CD4-positive, alpha-beta T cell (primary cell): Measurements from ENCODE around the gene SERPINB6. TPM values are rescaled to one million over a fixed set of nuclear protein-coding genes. Genes with fewer than 3 reads are reported as not detected.
A peak's percentile ranks its signal among the peaks of the same experiment; 100 is the strongest.
"Not testable (repeated sequence)": the region's sequence is repeated elsewhere in the genome, so short reads cannot be mapped to it uniquely, and the experiment has no call there.

Experiments used
- ATAC-seq: fragments of 200-7000 bp; cut with Tn5 transposase; one replicate; pipeline ENCODE4 v1.10.0; 2022; ENCODE audit warnings: mild to moderate bottlenecking; ENCODE audit not compliant: poor library complexity
- CTCF ChIA-PET: fragments of 350-600 bp; sonication (Branson Sonifier 250); formaldehyde crosslinking; loops from one replicate; lab custom pipeline; 2021; ENCODE audit warnings: antibody characterized with exemption, inconsistent platforms; lab: Charles Lee
- POLR2A ChIA-PET: fragments of 350-600 bp; sonication (Branson Sonifier 250); formaldehyde crosslinking; loops from one replicate; lab custom pipeline; 2021; ENCODE audit warnings: antibody characterized with exemption, inconsistent platforms; lab: Charles Lee
- DNase-seq, 14 experiments: peaks; one replicate each; pipeline ENCODE4 v3.0.0-alpha.2; 2013 to 2020; ENCODE audit warnings: mixed read lengths in 2 of 14
- H3K27ac ChIP-seq, 2 donors: one replicate each; pipeline versions ENCODE4 v1.5.1 to v1.7.0; 2013; ENCODE audit warnings: low read length in 2 of 2, low read depth in 1 of 2, mild to moderate bottlenecking in 1 of 2
- H3K27me3 ChIP-seq, 2 experiments: 1 replicate in 1 of 2; 2 replicates in 1 of 2; pipeline versions ENCODE4 v1.6.1 to v1.7.0; 2013; ENCODE audit warnings: low read length in 2 of 2, control low read depth in 1 of 2, mild to moderate bottlenecking in 1 of 2, moderate library complexity in 1 of 2; ENCODE audit not compliant: insufficient read depth in 2 of 2, control insufficient read depth in 1 of 2
- H3K36me3 ChIP-seq: one replicate; pipeline ENCODE4 v1.6.1; 2013; ENCODE audit warnings: low read length, control low read depth; ENCODE audit not compliant: insufficient read depth
- H3K4me1 ChIP-seq: one replicate; pipeline ENCODE4 v1.6.1; 2013; ENCODE audit warnings: low read length, control low read depth; ENCODE audit not compliant: insufficient read depth
- H3K4me3 ChIP-seq: one replicate; pipeline ENCODE4 v1.5.1; 2013; ENCODE audit warnings: mild to moderate bottlenecking, low read length, moderate library complexity
- H3K9me3 ChIP-seq, 2 experiments: 1 replicate in 1 of 2; 2 replicates in 1 of 2; pipeline versions ENCODE4 v1.6.1 to v1.7.0; 2013; ENCODE audit warnings: low read length in 2 of 2, mild to moderate bottlenecking in 2 of 2, control low read depth in 1 of 2, moderate library complexity in 1 of 2; ENCODE audit not compliant: control insufficient read depth in 1 of 2, insufficient read depth in 1 of 2
- H3K27ac Mint-ChIP-seq: one replicate; pipeline ENCODE4 v1.8.0; 2020; ENCODE audit warnings: mixed read lengths
- H3K27me3 Mint-ChIP-seq: one replicate; pipeline ENCODE4 v1.8.0; 2021; ENCODE audit warnings: mixed read lengths
- H3K36me3 Mint-ChIP-seq: one replicate; pipeline ENCODE4 v1.8.0; 2021; ENCODE audit warnings: low read depth, mixed read lengths
- H3K4me1 Mint-ChIP-seq: one replicate; pipeline ENCODE4 v1.8.0; 2021; ENCODE audit warnings: low read depth, mixed read lengths
- H3K4me3 Mint-ChIP-seq: one replicate; pipeline ENCODE4 v1.8.0; 2020; ENCODE audit warnings: mild to moderate bottlenecking, mixed read lengths
- H3K9me3 Mint-ChIP-seq: one replicate; pipeline ENCODE4 v1.8.0; 2020; ENCODE audit warnings: mixed read lengths
- CTCF ChIP-seq: fragments of 200-600 bp; IDR thresholded peaks from one replicate; pipeline ENCODE4 v1.8.0; 2022; ENCODE audit warnings: antibody characterized with exemption, mild to moderate bottlenecking
- intact Hi-C, 2 experiments: fragments of 100-400 bp; cut with DNase I in 1 of 2; cut with micrococcal nuclease in 1 of 2; formaldehyde crosslinking; loops; one replicate each; pipeline versions ENCODE4 v1.15.1 to v1.9.0; 2023 to 2025; cut with DNase I, micrococcal nuclease
- total RNA-seq, 174 experiments: library from RNA in 2 of 174; stranded (reverse) in 2 of 174; gene quantifications; one replicate each; pipeline ENCODE4 v1.2.3 and lab custom pipeline; 2021 to 2026

SERPINB6 gene
- total RNA-seq, 2 experiments from 2014 or later: 11.0 to 11.9 TPM

DNA sequence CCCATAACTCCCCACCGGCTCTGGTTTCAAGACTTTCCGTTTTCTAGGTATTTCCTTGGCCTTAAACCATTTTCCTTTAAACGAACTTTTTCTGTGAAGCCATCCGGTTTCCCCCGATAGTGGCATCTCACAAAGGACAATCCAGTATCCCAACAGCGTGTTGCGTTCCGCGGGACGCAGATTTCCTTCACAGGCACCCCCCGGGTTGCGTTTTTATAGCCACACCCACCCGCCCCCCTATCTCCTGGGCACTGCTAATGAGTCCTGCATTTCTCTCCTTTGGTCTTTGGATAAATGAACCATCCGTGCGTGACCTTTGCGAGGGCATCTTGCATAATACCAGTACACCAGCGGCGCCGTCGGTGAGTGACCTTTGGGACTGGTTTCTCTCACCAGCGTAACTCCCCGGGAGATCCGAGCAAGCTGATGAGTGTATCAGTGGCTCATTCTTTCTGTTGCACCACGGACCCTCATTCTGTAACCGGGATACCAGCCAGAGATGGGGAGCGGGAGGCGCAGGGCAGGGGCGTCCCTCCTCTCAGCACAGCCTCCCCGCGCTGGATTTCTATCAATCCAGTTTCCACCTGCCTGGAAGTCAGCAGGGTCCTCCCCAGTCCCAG, 27.7 kb upstream of the SERPINB6 start:
- Histone ChIP-seq H3K27me3 (no peaks in the 10 kb centered on the region), H3K36me3 (no peaks in the 10 kb centered on the region), H3K4me3 (peak overlapping the region; percentile 75), H3K27ac (peak overlapping the region; percentile 69 to 76), H3K9me3 (no peaks in the 10 kb centered on the region), H3K4me1 (peaks cover 32% of the 10 kb centered on the region)
- H3K4me3 Mint-ChIP-seq: peak overlapping the region; percentile 91
- ChIA-PET POLR2A (interaction anchor here (1.0 to 4.2 kb wide), 10 partner anchors 9 to 158 kb away, joined by 3 to 82 read pairs (median 8); partner anchors contain the start of genes BPHL, RIPK1, SERPINB1 and TUBB2A), CTCF (interaction anchor here (0.6 to 1.7 kb wide), 5 partner anchors 9 to 111 kb away, joined by 3 to 7 read pairs (median 3); no protein-coding TSS in a partner anchor)
- no peaks in the 10 kb centered on the region for H3K9me3 Mint-ChIP-seq
- H3K4me1 Mint-ChIP-seq: peaks cover 31% of the 10 kb centered on the region
- intact Hi-C loops: loop anchor here in 1 of 2 experiments (1.0 to 2.0 kb wide), 3 partner anchors 28 to 64 kb away; no protein-coding TSS in a partner anchor
- no peaks in the 10 kb centered on the region for H3K27me3 Mint-ChIP-seq
- DNase-seq (peak in 3 of 14 experiments; percentile 36 to 82 (median 36)), ATAC-seq (no peak)
- H3K27ac Mint-ChIP-seq: peak overlapping the region; percentile 93
- peaks cover 19% of the 10 kb centered on the region for H3K36me3 Mint-ChIP-seq
- no peak for TF ChIP-seq CTCF

- H3K27ac ChIP-seq: peak overlapping the region; percentile 69 to 76
- H3K27ac Mint-ChIP-seq: peak overlapping the region; percentile 93
- H3K36me3 ChIP-seq: not testable (repeated sequence)
Measured at GRCh38 chr6:2998249-2998997, 27.1 kb upstream of the SERPINB6 start.

More at GRCh38 chr6:2998249-2998997, 27.1 kb upstream of the SERPINB6 start:
- H3K9me3 ChIP-seq, H3K27me3 ChIP-seq, H3K27me3 Mint-ChIP-seq, H3K9me3 Mint-ChIP-seq: not testable (repeated sequence)
- POLR2A ChIA-PET: interaction anchor here (0.8 to 4.2 kb wide), 7 partner anchors 9 to 159 kb away, joined by 3 to 82 read pairs (median 11); partner anchors contain the start of genes RIPK1 and TUBB2A
- H3K4me1 Mint-ChIP-seq: peaks cover 31% of the 10 kb centered on the region
- peak; percentile 70 for TF ChIP-seq CTCF
- CTCF ChIA-PET: interaction anchor here (0.7 to 1.7 kb wide), 5 partner anchors 8 to 31 kb away, joined by 3 to 7 read pairs (median 3); no protein-coding TSS in a partner anchor
- intact Hi-C loops: loop anchor here in 1 of 2 experiments (2.0 kb wide), 2 partner anchors 28 to 64 kb away; no protein-coding TSS in a partner anchor
- Histone ChIP-seq H3K4me3 (peak overlapping the region; percentile 75), H3K4me1 (peaks cover 32% of the 10 kb centered on the region)
- ATAC-seq (peak; percentile 71), DNase-seq (peak; percentile 16 to 78 (median 41))
- H3K36me3 Mint-ChIP-seq: peaks cover 19% of the 10 kb centered on the region
- peak overlapping the region; percentile 91 for H3K4me3 Mint-ChIP-seq
